Measurements from ENCODE around the gene NCOA7.
A peak's percentile ranks its signal among the peaks of the same experiment; 100 is the strongest.

NCOA7 gene

DNA sequence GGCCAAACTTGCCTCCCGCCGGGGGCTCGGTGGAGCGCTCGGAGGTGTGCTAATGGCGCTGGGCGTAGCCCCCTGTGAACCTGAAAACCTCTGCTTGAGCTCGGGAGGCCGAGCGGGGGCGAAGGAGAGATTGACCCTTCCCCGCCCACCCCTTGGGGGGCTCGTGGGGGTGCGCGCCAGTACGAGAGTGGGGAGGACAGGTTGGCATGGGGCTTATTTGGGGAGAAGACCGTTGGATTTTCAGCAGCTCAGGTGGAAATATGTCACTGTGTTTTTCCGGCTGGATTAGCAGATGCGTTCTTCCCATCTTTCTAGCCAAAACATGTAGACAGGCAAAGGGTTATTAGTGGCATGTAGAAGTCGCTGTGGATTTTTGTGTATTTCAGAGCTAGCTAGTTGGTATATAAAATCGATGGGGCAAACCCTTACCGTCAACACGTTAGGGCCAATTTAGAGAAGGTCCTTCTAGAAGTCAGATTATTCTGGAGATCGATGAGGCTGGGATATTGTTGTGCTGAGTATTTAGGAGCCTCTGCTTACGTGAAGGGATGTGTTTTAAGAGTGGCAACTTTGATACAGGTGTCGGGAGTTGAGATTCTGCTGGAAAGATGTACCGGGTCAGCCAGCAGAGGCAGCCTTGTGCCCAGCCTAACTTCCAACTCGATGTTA lies 525 bp downstream of the NCOA7 start:
- no peak for TF ChIP-seq RARB (CRISPR knock-in tag; IDR thresholded peaks at IDR 0.05)
- no peak for TF ChIP-seq ZNF70 (CRISPR knock-in tag; IDR thresholded peaks at IDR 0.05)
- no peak for TF ChIP-seq CSDC2 (CRISPR knock-in tag; IDR thresholded peaks at IDR 0.05)
- no peak for TF ChIP-seq ZNF8 (CRISPR knock-in tag; IDR thresholded peaks at IDR 0.05)
- no peak for TF ChIP-seq ZFP30 (CRISPR knock-in tag; IDR thresholded peaks at IDR 0.05)
- no peak for TF ChIP-seq ISL1 (CRISPR knock-in tag; IDR thresholded peaks at IDR 0.05)
- peak; percentile 72 for ATAC-seq

- no peak for TF ChIP-seq ZC3H10 (CRISPR knock-in tag; IDR thresholded peaks at IDR 0.05)
- TF ChIP-seq, protein P1, sequence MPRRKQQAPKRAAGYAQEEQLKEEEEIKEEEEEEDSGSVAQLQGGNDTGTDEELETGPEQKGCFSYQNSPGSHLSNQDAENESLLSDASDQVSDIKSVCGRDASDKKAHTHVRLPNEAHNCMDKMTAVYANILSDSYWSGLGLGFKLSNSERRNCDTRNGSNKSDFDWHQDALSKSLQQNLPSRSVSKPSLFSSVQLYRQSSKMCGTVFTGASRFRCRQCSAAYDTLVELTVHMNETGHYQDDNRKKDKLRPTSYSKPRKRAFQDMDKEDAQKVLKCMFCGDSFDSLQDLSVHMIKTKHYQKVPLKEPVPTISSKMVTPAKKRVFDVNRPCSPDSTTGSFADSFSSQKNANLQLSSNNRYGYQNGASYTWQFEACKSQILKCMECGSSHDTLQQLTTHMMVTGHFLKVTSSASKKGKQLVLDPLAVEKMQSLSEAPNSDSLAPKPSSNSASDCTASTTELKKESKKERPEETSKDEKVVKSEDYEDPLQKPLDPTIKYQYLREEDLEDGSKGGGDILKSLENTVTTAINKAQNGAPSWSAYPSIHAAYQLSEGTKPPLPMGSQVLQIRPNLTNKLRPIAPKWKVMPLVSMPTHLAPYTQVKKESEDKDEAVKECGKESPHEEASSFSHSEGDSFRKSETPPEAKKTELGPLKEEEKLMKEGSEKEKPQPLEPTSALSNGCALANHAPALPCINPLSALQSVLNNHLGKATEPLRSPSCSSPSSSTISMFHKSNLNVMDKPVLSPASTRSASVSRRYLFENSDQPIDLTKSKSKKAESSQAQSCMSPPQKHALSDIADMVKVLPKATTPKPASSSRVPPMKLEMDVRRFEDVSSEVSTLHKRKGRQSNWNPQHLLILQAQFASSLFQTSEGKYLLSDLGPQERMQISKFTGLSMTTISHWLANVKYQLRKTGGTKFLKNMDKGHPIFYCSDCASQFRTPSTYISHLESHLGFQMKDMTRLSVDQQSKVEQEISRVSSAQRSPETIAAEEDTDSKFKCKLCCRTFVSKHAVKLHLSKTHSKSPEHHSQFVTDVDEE (CRISPR knock-in tag; IDR thresholded peaks at IDR 0.05), result no peak
- no peak for TF ChIP-seq CSDC2 (CRISPR knock-in tag; IDR thresholded peaks at IDR 0.05)
- TF ChIP-seq GLIS3 (CRISPR knock-in tag; IDR thresholded peaks at IDR 0.05), result no peak
- TF ChIP-seq CREB5 (CRISPR knock-in tag; IDR thresholded peaks at IDR 0.05; ENCODE audit: low read depth), result no peak
- TF ChIP-seq ESRRG (CRISPR knock-in tag; IDR thresholded peaks at IDR 0.05), result no peak
- TF ChIP-seq ZNF565 (CRISPR knock-in tag; conservative IDR thresholded peaks at IDR 0.05; ENCODE audit: low read depth), result no peak
- TF ChIP-seq TCF4 (CRISPR knock-in tag; IDR thresholded peaks at IDR 0.05; ENCODE audit: borderline replicate concordance), result no peak
- TF ChIP-seq BACH2 (CRISPR knock-in tag; IDR thresholded peaks at IDR 0.05; ENCODE audit: borderline replicate concordance), result no peak
- TF ChIP-seq ZNF8 (CRISPR knock-in tag; IDR thresholded peaks at IDR 0.05), result no peak
- no peak for TF ChIP-seq ZFP30 (CRISPR knock-in tag; IDR thresholded peaks at IDR 0.05)
- no peak for TF ChIP-seq RARB (CRISPR knock-in tag; IDR thresholded peaks at IDR 0.05)
- TF ChIP-seq ARNTL (CRISPR knock-in tag; IDR thresholded peaks at IDR 0.05; ENCODE audit: borderline replicate concordance, low read depth), result no peak
- no peak for TF ChIP-seq ISL1 (CRISPR knock-in tag; IDR thresholded peaks at IDR 0.05)
- TF ChIP-seq PPARA (CRISPR knock-in tag; IDR thresholded peaks at IDR 0.05; ENCODE audit: borderline replicate concordance), result no peak
- TF ChIP-seq, protein P2, sequence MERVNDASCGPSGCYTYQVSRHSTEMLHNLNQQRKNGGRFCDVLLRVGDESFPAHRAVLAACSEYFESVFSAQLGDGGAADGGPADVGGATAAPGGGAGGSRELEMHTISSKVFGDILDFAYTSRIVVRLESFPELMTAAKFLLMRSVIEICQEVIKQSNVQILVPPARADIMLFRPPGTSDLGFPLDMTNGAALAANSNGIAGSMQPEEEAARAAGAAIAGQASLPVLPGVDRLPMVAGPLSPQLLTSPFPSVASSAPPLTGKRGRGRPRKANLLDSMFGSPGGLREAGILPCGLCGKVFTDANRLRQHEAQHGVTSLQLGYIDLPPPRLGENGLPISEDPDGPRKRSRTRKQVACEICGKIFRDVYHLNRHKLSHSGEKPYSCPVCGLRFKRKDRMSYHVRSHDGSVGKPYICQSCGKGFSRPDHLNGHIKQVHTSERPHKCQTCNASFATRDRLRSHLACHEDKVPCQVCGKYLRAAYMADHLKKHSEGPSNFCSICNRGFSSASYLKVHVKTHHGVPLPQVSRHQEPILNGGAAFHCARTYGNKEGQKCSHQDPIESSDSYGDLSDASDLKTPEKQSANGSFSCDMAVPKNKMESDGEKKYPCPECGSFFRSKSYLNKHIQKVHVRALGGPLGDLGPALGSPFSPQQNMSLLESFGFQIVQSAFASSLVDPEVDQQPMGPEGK (CRISPR knock-in tag; IDR thresholded peaks at IDR 0.05; ENCODE audit: borderline replicate concordance), result no peak
- no peak for TF ChIP-seq SNAI2 (CRISPR knock-in tag; IDR thresholded peaks at IDR 0.05)
- TF ChIP-seq OSR1 (CRISPR knock-in tag; IDR thresholded peaks at IDR 0.05), result no peak
- TF ChIP-seq ZFP3 (CRISPR knock-in tag; IDR thresholded peaks at IDR 0.05), result no peak
- no peak for ATAC-seq
These were observed 1.0 kb downstream of the NCOA7 start for GRCh38 chr6:125791820-125792165.

GRCh38 chr6:125792172-125792571 lies 1.4 kb downstream of the NCOA7 start:
- TF ChIP-seq ESRRG (CRISPR knock-in tag; IDR thresholded peaks at IDR 0.05) (no peak), ZNF565 (CRISPR knock-in tag; conservative IDR thresholded peaks at IDR 0.05; ENCODE audit: low read depth) (no peak), ZNF8 (CRISPR knock-in tag; IDR thresholded peaks at IDR 0.05) (no peak), OSR1 (CRISPR knock-in tag; IDR thresholded peaks at IDR 0.05) (no peak), ISL1 (CRISPR knock-in tag; IDR thresholded peaks at IDR 0.05) (no peak), GLIS3 (CRISPR knock-in tag; IDR thresholded peaks at IDR 0.05) (no peak), CSDC2 (CRISPR knock-in tag; IDR thresholded peaks at IDR 0.05) (no peak), CREB5 (CRISPR knock-in tag; IDR thresholded peaks at IDR 0.05; ENCODE audit: low read depth) (no peak), ZNF70 (CRISPR knock-in tag; IDR thresholded peaks at IDR 0.05) (no peak), RARB (CRISPR knock-in tag; IDR thresholded peaks at IDR 0.05) (no peak), ZFP3 (CRISPR knock-in tag; IDR thresholded peaks at IDR 0.05) (no peak)
- TF ChIP-seq, protein P2 (CRISPR knock-in tag; IDR thresholded peaks at IDR 0.05; ENCODE audit: borderline replicate concordance), result no peak
- TF ChIP-seq, protein P3, sequence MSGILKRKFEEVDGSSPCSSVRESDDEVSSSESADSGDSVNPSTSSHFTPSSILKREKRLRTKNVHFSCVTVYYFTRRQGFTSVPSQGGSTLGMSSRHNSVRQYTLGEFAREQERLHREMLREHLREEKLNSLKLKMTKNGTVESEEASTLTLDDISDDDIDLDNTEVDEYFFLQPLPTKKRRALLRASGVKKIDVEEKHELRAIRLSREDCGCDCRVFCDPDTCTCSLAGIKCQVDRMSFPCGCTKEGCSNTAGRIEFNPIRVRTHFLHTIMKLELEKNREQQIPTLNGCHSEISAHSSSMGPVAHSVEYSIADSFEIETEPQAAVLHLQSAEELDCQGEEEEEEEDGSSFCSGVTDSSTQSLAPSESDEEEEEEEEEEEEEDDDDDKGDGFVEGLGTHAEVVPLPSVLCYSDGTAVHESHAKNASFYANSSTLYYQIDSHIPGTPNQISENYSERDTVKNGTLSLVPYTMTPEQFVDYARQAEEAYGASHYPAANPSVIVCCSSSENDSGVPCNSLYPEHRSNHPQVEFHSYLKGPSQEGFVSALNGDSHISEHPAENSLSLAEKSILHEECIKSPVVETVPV (CRISPR knock-in tag; IDR thresholded peaks at IDR 0.05), result no peak
- ATAC-seq, result no peak
